Urinary bladder (tissue), 4 donors: Measurements from ENCODE around the gene TIMD4. TPM values are rescaled to one million over a fixed set of nuclear protein-coding genes. Genes with fewer than 3 reads are reported as not detected.
"Not testable (repeated sequence)": the region's sequence is repeated elsewhere in the genome, so short reads cannot be mapped to it uniquely, and the experiment has no call there.

ENCODE experiments used
- DNase-seq: peaks from one replicate; pipeline ENCODE4 v3.0.0-alpha.2; 2015; ENCODE audit errors: extremely low spot score
- H3K27ac ChIP-seq: one replicate; pipeline ENCODE4 v1.5.1; 2013; ENCODE audit warnings: low read depth, mild to moderate bottlenecking, moderate library complexity
- H3K36me3 ChIP-seq: one replicate; pipeline ENCODE4 v1.6.1; 2013; ENCODE audit warnings: mild to moderate bottlenecking, moderate library complexity; ENCODE audit not compliant: insufficient read depth
- H3K4me1 ChIP-seq: one replicate; pipeline ENCODE4 v1.6.1; 2013; ENCODE audit warnings: mild to moderate bottlenecking, moderate library complexity; ENCODE audit not compliant: insufficient read depth
- H3K4me3 ChIP-seq: one replicate; pipeline ENCODE4 v1.5.1; 2013; ENCODE audit warnings: low read depth, low read length
- WGBS: extraction: QIAGEN DNeasy Blood & Tissue Kit; methylation state at CpG from one replicate; pipeline ENCODE4 v1.1.7; 2013; 5-methylcytosine and 5-hydroxymethylcytosine counted together
- polyA plus RNA-seq: library from polyadenylated mRNA; stranded (reverse); fragments of 200-250 nt; gene quantifications from one replicate; pipeline ENCODE4 v1.2.3, GENCODE V29; 2013
- total RNA-seq: library from RNA; depleted of rRNA; stranded (reverse); fragments of >200 nt; gene quantifications from one replicate; pipeline ENCODE4 v1.2.3, GENCODE V29; 2014
- donor health status: healthy with polysubstance abuse.
- donor health status: healthy.

The TIMD4 gene
- total RNA-seq = 1.7 TPM
- polyA plus RNA-seq = 0.19 TPM

DNA sequence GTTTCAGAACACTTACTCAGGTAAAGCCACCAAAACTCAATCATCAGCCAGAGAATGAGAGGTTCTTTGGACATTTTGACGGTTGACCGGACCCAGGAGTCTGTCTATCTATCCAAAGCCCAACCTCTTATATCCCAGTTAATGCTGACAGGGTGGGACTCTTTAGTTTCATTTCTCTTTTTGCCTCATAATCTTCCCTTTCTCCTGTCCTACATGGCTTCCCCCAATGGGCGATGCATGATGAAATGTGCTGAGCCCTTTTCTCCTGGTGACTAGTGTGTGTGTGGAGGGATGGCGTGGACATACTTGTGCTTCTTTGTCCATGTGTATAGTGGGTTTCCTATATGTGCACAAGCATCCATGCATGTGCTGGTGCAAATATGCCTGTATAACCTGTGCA lies at the start of gene TIMD4:
TSS of gene TIMD4 (minus strand) at position 102 of the 400 bp plus-strand sequence. CDS start at position 74, 28 bp downstream.
- no peak for DNase-seq
- no peaks in the 10 kb centered on the region for H3K36me3 ChIP-seq
- no peak within 1 kb of the TSS for H3K4me3 ChIP-seq
- no peak within 1 kb of the TSS for H3K27ac ChIP-seq
- WGBS = 93% methylated on average over 4 of the region's 4 CpGs
- H3K4me1 ChIP-seq = no peaks in the 10 kb centered on the region

GRCh38 chr5:157006262-157006661 lies 43.2 kb upstream of the TIMD4 start:
- Histone ChIP-seq H3K27ac (no peak overlapping the region), H3K36me3 (no peaks in the 10 kb centered on the region), H3K4me3 (no peak overlapping the region), H3K4me1 (no peaks in the 10 kb centered on the region)
- 63% methylated on average over 2 of the region's 2 CpGs for WGBS
- no peak for DNase-seq

GRCh38 chr5:157004893-157005551 lies 42.0 kb upstream of the TIMD4 start:
- Histone ChIP-seq H3K4me1 (no peaks in the 10 kb centered on the region), H3K4me3 (no peak overlapping the region), H3K36me3 (no peaks in the 10 kb centered on the region)

DNA sequence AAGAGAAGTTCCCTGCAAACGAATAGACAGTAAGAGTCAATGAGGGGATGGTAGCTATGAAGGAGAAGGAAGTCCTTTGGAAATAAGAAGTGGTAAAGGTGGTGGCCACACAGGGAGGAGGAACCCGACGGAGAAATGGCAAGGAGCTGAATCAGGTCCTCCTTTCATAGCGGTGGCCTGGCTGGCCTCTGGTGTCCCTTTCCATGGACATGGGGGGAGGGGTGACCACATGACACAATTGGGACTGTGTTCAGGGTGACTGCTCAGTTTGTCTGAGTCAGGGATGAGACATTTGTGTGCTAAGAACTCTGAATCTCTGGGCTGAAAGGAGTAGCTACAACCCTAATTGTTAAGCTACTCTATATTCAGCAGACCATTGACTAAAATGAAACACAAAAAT lies 28.7 kb upstream of the TIMD4 start:
- Histone ChIP-seq H3K4me1 (no peaks in the 10 kb centered on the region), H3K27ac (no peak overlapping the region), H3K36me3 (no peaks in the 10 kb centered on the region), H3K4me3 (no peak overlapping the region)
- WGBS = 84% methylated on average over 4 of the region's 4 CpGs
- DNase-seq = no peak

More at GRCh38 chr5:157004893-157005551, 42.0 kb upstream of the TIMD4 start:
- no peak for DNase-seq
- H3K27ac ChIP-seq = no peak overlapping the region

DNA sequence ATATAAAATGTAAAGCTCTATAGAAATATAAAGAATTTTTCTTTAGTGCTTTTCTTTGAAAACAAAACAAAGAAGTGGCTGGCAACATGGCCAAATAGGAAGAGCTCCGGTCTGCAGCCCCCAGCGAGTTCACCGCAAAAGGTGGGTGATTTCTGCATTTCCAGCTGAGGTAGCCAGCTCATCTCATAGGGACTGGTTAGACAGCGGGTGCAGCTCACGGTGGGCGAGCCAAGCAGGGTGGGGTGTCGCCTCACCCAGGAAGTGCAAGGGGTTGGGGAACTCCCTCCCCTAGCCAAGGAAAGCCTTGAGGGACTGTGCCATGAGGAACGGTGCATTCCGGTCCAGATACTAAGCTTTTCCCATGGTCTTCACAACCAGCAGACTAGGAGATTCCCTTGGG lies 21.0 kb upstream of the TIMD4 start:
- no peaks in the 10 kb centered on the region for H3K36me3 ChIP-seq
- no peaks in the 10 kb centered on the region for H3K4me1 ChIP-seq
- 90% methylated on average over 9 of the region's 9 CpGs for WGBS
- no peak for DNase-seq
- no peak overlapping the region for H3K4me3 ChIP-seq
- no peak overlapping the region for H3K27ac ChIP-seq

GRCh38 chr5:156981481-156981880 lies 18.5 kb upstream of the TIMD4 start:
- no peak overlapping the region for H3K4me3 ChIP-seq
- no peaks in the 10 kb centered on the region for H3K4me1 ChIP-seq
- H3K27ac ChIP-seq = no peak overlapping the region
- no peak for DNase-seq
- no peaks in the 10 kb centered on the region for H3K36me3 ChIP-seq

DNA sequence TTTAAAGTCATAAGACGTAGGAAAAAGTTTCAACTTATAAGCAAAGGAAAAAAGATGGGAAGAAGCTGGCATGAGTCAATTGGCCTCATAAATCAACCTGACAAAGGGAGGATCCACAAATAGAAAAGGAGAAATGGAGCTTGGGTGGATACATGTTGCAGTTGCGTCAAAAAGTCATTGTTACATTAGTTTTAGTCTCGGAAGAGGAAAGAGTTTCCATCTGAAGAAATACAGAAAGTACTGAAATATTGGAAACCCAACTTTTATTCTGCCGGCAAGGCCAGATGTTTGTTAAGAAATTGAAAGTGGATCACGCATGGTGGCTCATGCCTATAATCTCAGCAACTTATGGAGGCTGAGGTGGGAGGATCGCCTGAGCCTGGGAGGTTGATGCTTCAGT lies 11.3 kb upstream of the TIMD4 start:
- no peaks in the 10 kb centered on the region for H3K36me3 ChIP-seq
- H3K4me3 ChIP-seq = no peak overlapping the region
- 86% methylated on average over 6 of the region's 6 CpGs for WGBS
- H3K4me1 ChIP-seq = no peaks in the 10 kb centered on the region
- DNase-seq = no peak
- no peak overlapping the region for H3K27ac ChIP-seq

GRCh38 chr5:156971848-156972525 lies 9.0 kb upstream of the TIMD4 start:
- Histone ChIP-seq H3K4me1 (no peaks in the 10 kb centered on the region), H3K4me3 (no peak overlapping the region), H3K36me3 (no peaks in the 10 kb centered on the region), H3K27ac (no peak overlapping the region)
- no peak for DNase-seq
- 85% methylated on average over 3 of the region's 3 CpGs for WGBS

DNA sequence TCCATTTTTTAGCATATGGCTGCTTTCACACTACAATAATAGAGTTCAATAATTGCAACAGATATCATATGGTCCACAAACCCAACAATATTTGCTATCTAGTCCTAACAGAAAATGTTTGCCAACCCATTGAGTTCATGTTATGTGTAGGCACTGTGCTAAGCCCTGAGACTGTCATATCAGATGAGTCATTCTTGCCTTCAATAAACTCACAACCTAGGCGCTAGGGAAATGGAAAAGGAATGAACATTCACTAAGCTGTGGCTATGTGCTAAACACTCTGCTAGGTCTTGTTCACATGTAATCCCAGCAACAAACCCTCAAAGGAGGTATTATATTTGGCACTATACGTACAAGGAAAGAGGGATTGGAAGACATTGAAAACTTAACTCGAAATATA lies 8.4 kb upstream of the TIMD4 start:
- Histone ChIP-seq H3K4me3 (no peak overlapping the region), H3K27ac (no peak overlapping the region), H3K36me3 (no peaks in the 10 kb centered on the region), H3K4me1 (no peaks in the 10 kb centered on the region)
- WGBS = 85% methylated on average over 3 of the region's 3 CpGs
- DNase-seq = no peak

DNA sequence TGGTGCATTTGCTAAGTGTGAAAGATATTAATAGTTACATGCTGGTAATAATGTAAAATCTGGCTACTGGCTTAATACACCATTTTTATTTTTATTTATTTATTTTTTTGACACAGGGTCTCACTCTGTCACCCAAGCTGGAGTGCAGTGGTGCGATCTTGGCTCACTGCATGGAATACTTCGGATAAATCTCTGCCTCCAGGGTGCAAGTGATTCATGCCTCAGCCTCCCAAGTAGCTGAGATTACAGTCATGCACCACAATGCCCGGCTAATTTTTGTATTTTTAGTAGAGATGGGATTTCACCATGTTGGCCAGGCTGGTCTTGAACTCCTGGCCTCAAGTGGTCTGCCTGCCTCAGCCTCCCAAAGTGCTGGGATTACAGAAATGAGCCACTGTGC lies 4.4 kb upstream of the TIMD4 start:
- not testable (repeated sequence) for H3K27ac ChIP-seq, H3K36me3 ChIP-seq, H3K4me3 ChIP-seq, H3K4me1 ChIP-seq, DNase-seq
- 91% methylated on average over 3 of the region's 3 CpGs for WGBS

GRCh38 chr5:156956321-156956720 lies 6.7 kb downstream of the TIMD4 start:
- no peak overlapping the region for H3K4me3 ChIP-seq
- H3K36me3 ChIP-seq = no peaks in the 10 kb centered on the region
- H3K27ac ChIP-seq = no peak overlapping the region
- H3K4me1 ChIP-seq = no peaks in the 10 kb centered on the region
- DNase-seq = no peak

GRCh38 chr5:156951359-156951758 lies 11.7 kb downstream of the TIMD4 start:
- no peak overlapping the region for H3K27ac ChIP-seq
- no peaks in the 10 kb centered on the region for H3K4me1 ChIP-seq
- H3K4me3 ChIP-seq = no peak overlapping the region
- H3K36me3 ChIP-seq = no peaks in the 10 kb centered on the region
- DNase-seq = no peak
- 94% methylated on average over 13 of the region's 13 CpGs for WGBS

DNA sequence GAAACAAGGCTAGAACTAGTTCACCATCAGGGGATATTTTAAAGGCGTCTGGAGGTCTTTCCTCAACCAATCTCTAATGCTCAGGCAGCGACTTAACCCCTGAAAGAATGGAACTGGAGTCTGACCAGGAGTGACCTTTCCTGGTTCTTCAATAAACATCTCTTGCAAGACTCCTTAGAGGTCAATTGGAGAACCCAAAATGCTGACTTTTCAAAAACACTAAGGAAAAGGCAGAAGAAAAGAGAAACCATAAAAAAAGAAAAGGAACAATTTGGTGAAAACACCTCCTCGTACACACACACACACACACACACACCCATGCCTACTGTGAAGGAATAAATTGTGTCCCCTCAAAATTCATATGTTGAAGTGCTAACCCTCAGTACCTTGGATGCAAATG lies 12.3 kb downstream of the TIMD4 start:
- H3K36me3 ChIP-seq = no peaks in the 10 kb centered on the region
- DNase-seq = no peak
- 62% methylated on average over 3 of the region's 3 CpGs for WGBS
- no peak overlapping the region for H3K27ac ChIP-seq
- H3K4me3 ChIP-seq = no peak overlapping the region
- H3K4me1 ChIP-seq = no peaks in the 10 kb centered on the region

- H3K27ac ChIP-seq = no peak overlapping the region
- no peak for DNase-seq
- no peaks in the 10 kb centered on the region for H3K4me1 ChIP-seq
- no peaks in the 10 kb centered on the region for H3K36me3 ChIP-seq
- H3K4me3 ChIP-seq = no peak overlapping the region
Observed at GRCh38 chr5:156949424-156949823, 13.6 kb downstream of the TIMD4 start.
